Measurements from ENCODE around the gene ARHGAP24.

GRCh38 chr4:85427123-85427522 lies 47.8 kb upstream of the ARHGAP24 start:
- TF ChIP-seq CTCF (IDR thresholded peaks at IDR 0.05) (no peak), POLR2A (IDR thresholded peaks at IDR 0.05) (no peak)
